NCI-H1694 (cell line): ENCODE measurements around the gene TEDC1.
"Not testable (repeated sequence)": the region's sequence is repeated elsewhere in the genome, so short reads cannot be mapped to it uniquely, and the experiment has no call there.

Experiments used
- DNase-seq: peaks from one replicate; lab custom pipeline; 2025; lab: John Stamatoyannopoulos, UW

Gene TEDC1

DNA sequence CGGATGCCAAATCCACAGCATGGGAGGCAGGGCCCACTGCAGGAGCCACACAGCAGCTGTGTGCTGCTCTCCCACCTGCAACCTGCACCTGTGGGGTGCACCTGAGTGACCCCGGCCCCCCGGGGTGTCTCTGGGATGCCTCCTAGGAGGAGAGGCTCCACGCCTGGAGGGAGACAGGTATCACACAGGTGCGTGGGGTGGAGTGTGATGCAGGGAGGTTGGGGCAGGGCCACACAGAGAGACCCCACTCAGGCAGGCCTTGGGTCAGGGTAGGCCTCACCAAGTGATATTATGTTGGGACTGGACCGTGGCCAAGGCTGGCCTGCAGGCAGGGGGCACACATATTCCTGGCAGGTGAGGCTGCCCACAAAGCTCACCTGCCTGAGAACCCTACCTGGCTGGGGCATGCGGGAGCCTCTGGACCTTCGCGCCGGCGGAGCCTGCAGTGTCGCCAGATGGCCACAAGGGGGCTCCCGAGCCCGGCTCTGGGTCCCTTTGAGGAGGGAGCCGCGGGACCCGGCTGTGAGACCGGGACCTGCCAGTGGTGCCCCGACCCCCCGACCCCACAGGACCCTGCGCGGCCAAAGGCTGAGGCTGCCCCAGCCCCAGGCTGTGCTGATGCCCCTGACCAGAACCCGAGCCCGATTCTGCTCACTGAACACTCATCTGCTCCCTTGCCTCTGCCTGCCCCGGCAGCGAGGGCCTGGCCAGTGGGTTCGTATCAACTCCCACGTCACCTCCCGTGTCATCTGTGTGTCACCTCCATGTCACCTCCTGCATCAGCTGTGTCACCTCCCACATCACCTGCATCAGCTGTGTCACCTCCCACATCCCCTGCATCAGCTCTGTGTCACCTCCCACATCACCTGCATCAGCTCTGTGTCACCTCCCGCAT, 46.8 kb downstream of the TEDC1 start:
- DNase-seq = peak; percentile 58

DNA sequence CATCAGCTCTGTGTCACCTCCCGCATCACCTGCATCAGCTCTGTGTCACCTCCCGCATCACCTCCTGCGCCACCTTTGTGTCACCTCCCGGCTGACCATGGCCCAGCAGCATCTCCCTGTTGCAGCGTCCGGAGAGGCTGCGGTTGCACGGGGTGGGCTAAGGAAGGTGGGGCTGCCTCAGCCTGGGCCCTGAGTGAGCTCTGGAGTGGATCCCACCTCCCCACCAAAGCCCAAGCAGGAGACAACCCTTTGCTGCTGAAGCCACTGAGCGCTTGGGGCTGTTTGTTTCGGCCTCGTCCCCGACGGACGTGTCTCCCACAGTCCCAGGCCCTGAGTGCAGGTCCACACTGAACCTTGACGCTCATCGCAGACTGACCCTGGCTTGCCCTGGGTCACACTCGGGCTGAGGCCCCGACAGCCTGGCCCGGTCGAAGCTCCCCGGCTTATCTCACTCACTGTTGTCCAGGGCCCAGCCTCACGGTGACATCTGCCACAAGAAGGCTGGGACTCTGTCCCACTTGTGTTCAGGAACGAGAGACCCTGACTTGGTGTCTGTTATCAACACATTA, 47.5 kb downstream of the TEDC1 start:
- DNase-seq = no peak

DNA sequence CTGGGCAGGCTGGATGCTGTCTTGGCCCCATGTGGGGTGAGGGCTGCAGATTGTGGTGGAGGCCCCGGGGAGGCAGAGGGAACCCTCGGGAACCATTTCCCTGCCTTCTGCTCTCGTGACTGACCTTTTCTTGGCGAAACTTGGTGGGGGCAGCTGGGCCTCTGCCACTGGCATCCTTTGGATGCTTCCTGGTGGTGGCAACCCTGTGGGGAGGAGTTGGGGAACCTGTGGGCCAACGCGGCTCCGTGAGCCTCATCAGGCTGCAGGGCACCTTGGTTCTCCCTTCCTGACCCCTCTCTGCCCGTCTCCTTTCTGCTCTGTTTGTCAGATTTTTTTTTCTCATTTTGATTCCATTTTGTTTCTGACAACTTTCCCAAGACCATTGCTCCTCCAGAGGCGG, 49.8 kb downstream of the TEDC1 start:
- DNase-seq = no peak

DNA sequence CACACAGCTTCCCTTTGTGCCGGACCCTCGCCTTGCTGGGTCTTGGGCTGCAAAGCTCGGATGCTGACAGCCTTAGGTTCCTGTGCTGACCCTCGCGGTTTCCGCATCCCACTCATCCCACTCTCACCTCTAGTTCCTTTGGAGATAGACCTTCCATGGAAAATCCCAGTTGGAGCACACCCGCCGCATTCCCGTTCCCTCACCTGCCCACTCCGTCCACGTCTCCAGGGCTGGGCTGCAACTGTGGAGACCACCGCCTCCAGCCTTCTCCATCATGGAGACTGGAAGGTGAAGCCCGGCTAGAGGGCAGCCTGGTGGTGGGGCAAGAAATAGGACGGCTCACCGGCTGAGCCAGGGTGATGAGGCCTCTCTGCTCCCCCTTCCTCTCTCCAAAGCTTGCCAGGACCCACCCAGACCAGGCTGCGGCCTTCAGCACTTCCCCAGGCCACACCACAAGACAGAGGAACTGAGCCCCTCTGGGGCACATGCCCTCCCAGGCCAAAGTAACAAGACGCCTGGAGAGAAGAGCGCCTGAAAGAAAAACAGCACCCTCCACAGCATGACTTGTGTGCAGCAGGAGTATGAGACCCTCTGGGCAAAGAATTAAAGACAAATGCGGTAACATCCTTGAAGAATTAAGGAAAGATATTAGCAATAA, 50.3 kb downstream of the TEDC1 start:
- DNase-seq = no peak

DNA sequence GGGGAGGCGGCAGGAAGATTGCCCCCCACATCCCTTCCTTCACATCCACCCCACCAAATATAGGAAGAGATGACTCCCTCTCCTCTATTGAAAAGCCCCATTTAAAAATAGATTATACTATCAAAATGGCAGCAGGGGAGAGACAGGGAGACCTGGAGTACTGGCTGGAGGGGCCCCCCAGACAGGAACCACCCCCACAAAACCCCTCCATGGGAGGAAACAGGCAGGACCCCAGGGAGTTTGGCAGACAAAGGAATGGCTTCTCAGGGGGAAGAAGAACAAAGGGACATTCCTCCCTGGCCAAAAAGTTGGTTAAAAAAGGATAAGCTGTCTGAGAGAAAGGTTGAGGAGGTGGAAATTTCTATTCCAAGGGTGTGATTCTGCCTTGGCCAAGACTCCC, 54.6 kb downstream of the TEDC1 start:
- not testable (repeated sequence) for DNase-seq

DNA sequence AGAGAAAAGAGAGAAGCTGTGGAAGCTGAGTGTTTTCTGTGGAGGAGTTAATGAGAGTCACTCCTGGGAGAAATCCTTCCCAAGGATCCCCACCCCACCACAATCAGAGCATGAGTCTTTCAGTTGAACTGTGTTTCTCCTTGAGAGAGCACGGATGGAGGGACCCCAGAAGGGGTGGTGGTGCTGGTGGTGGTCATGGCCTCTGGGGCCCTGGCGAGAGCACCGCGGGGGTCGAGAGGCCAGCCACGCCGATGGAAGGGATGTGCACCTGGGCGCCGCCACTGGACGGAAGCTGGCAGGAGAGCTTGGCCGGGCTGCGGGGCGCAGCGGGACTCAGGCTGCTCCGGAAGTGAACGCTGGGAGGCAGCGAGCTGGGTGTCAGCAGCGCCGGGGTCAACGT, 55.4 kb downstream of the TEDC1 start:
- not testable (repeated sequence) for DNase-seq

DNA sequence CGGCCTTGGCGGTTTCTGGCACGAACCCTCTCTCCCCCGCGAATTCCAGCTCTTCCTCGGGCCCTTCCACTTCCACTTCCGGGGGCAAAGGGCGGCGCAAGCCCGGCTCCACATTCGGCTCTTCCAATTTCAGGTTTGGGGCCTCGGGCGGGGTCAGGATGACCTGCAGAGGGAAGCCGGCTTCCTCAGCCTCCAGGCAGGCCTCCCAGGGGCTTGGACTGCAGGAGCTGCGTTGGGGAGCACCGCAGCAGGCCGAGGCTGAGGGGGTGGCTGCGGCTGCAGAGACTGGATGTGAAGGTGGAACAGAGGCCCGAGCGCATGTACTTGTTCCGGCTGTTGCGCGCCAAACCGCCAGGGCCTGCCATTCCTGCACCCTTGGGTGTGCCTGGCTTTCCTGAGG, 56.0 kb downstream of the TEDC1 start:
- not testable (repeated sequence) for DNase-seq

DNA sequence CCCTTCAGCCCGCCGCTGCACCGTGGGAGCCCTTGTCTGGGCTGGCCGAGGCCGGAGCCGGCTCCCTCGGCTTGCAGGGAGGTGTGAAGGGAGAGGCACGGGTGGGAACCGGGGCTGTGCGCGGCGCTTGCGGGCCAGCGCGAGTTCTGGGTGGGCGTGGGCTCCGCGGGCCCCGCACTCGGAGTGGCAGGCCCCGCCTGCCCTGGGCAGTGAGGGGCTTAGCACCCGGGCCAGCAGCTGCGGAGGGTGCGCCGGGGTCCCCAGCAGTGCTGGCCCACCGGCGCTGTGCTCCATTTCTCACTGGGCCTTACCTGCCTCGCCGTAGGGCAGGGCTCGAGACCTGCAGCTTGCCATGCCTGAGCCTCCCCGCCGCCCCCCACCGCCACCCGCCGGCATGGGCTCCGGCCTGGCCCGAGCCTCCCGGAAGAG, 56.7 kb downstream of the TEDC1 start:
- no peak for DNase-seq
